ENCODE results near the gene KRTAP10-6.
"Not testable (repeated sequence)": the region's sequence is repeated elsewhere in the genome, so short reads cannot be mapped to it uniquely, and the experiment has no call there.

The KRTAP10-6 gene

GRCh38 chr21:44578371-44579055, 13.8 kb downstream of the KRTAP10-6 start:
- no peak for DNase-seq (ENCODE audit: low spot score)
- FAIRE-seq: no peak

- FAIRE-seq: no peak
Measured at GRCh38 chr21:44576025-44576420, 16.3 kb downstream of the KRTAP10-6 start.

GRCh38 chr21:44575307-44576024, 16.8 kb downstream of the KRTAP10-6 start:
- FAIRE-seq: no peak
- DNase-seq (ENCODE audit: low spot score): no peak

More at GRCh38 chr21:44576025-44576420, 16.3 kb downstream of the KRTAP10-6 start:
- DNase-seq (ENCODE audit: low spot score): no peak

GRCh38 chr21:44574457-44575306, 17.6 kb downstream of the KRTAP10-6 start:
- FAIRE-seq (no peak), DNase-seq (ENCODE audit: low spot score) (no peak)

- not testable (repeated sequence) for FAIRE-seq; DNase-seq (ENCODE audit: low spot score)
Measured at GRCh38 chr21:44573630-44574456, 18.5 kb downstream of the KRTAP10-6 start, which contains the start of gene KRTAP10-4. Gene KRTAP10-4, plus strand, starts transcription at chr21:44573729. Its CDS starts 30 bp downstream, at chr21:44573759.

- DNase-seq (ENCODE audit: low spot score) (peak; percentile 42), FAIRE-seq (no peak)
Measured at GRCh38 chr21:44572959-44573583, 19.2 kb downstream of the KRTAP10-6 start.

- DNase-seq (ENCODE audit: low spot score): no peak
- no peak for FAIRE-seq
Measured at GRCh38 chr21:44571844-44572782, 20.2 kb downstream of the KRTAP10-6 start.

- no peak for FAIRE-seq
- DNase-seq (ENCODE audit: low spot score): no peak
Measured at GRCh38 chr21:44571296-44571695, 21.0 kb downstream of the KRTAP10-6 start.

- FAIRE-seq: no peak
- DNase-seq (ENCODE audit: low spot score): no peak
Measured at GRCh38 chr21:44569861-44570517, 22.3 kb downstream of the KRTAP10-6 start.

- no peak for FAIRE-seq
Measured at GRCh38 chr21:44568667-44569556, 23.4 kb downstream of the KRTAP10-6 start.

GRCh38 chr21:44568261-44568660, 24.0 kb downstream of the KRTAP10-6 start:
- FAIRE-seq: no peak
- no peak for DNase-seq (ENCODE audit: low spot score)

More at GRCh38 chr21:44568667-44569556, 23.4 kb downstream of the KRTAP10-6 start:
- DNase-seq (ENCODE audit: low spot score): no peak

- no peak for FAIRE-seq
- DNase-seq (ENCODE audit: low spot score): no peak
Measured at GRCh38 chr21:44567481-44568171, 24.7 kb downstream of the KRTAP10-6 start.

- DNase-seq (ENCODE audit: low spot score) (no peak), FAIRE-seq (no peak)
Measured at GRCh38 chr21:44566403-44566802, 25.9 kb downstream of the KRTAP10-6 start.

GRCh38 chr21:44564886-44565598, 27.3 kb downstream of the KRTAP10-6 start:
- no peak for DNase-seq (ENCODE audit: low spot score)
- no peak for FAIRE-seq

- DNase-seq (ENCODE audit: low spot score) (no peak), FAIRE-seq (no peak)
Measured at GRCh38 chr21:44564099-44564498, 28.2 kb downstream of the KRTAP10-6 start.

- DNase-seq (ENCODE audit: low spot score): no peak
Measured at GRCh38 chr21:44558695-44559094, 33.6 kb downstream of the KRTAP10-6 start, which contains the start of gene KRTAP10-3. Gene KRTAP10-3, minus strand, starts transcription at chr21:44558795. Its CDS starts 80 bp downstream, at chr21:44558715.

More at GRCh38 chr21:44558695-44559094, 33.6 kb downstream of the KRTAP10-6 start, which contains the start of gene KRTAP10-3:
- no peak for FAIRE-seq

Measured in RCC 7860 (cell line).